Right forelimb (tissue), 1 donor: Measurements from ENCODE around the gene LTBR.

Experiments
- DNase-seq: peaks from one replicate; pipeline ENCODE4 v3.0.0-alpha.2; 2018

LTBR gene

GRCh38 chr12:6368906-6369525 lies 14.9 kb upstream of the LTBR start:
- DNase-seq = no peak

- no peak for DNase-seq
Observed at GRCh38 chr12:6369916-6370575, 13.9 kb upstream of the LTBR start.

- DNase-seq = no peak
Observed at GRCh38 chr12:6370576-6370935, 13.4 kb upstream of the LTBR start.

GRCh38 chr12:6370994-6371754 lies 12.8 kb upstream of the LTBR start:
- no peak for DNase-seq

- DNase-seq = no peak
Observed at GRCh38 chr12:6372403-6373003, 11.5 kb upstream of the LTBR start.

GRCh38 chr12:6373022-6373787 lies 10.8 kb upstream of the LTBR start:
- DNase-seq = no peak

- DNase-seq = no peak
Observed at GRCh38 chr12:6374028-6374785, 9.8 kb upstream of the LTBR start.

- no peak for DNase-seq
Observed at GRCh38 chr12:6374786-6375160, 9.2 kb upstream of the LTBR start.

- no peak for DNase-seq
Observed at GRCh38 chr12:6375269-6376078, 8.5 kb upstream of the LTBR start, which contains the start of gene SCNN1A. Gene SCNN1A (minus strand): TSS chr12:6375563. CDS start chr12:6374783, 780 bp downstream.

GRCh38 chr12:6376079-6376869 lies 7.7 kb upstream of the LTBR start:
- peak; percentile 65 for DNase-seq

GRCh38 chr12:6376870-6377666 lies 6.9 kb upstream of the LTBR start:
- DNase-seq = no peak

- DNase-seq = no peak
Observed at GRCh38 chr12:6377667-6377994, 6.3 kb upstream of the LTBR start.

GRCh38 chr12:6378709-6379472 lies 5.1 kb upstream of the LTBR start:
- no peak for DNase-seq

- no peak for DNase-seq
Observed at GRCh38 chr12:6380141-6381121, 3.5 kb upstream of the LTBR start.

GRCh38 chr12:6382371-6382770 lies 1.6 kb upstream of the LTBR start:
- no peak for DNase-seq

GRCh38 chr12:6382982-6383381 lies 980 bp upstream of the LTBR start:
- no peak for DNase-seq
